ENCODE measurements around the gene CCDC60. TPM values are rescaled to one million over a fixed set of nuclear protein-coding genes. Genes with fewer than 3 reads are reported as not detected.

Gene CCDC60
- total and polyA plus RNA-seq, 2 experiments from 2014 or later: not detected

GRCh38 chr12:119314290-119314689, 20.2 kb upstream of the CCDC60 start:
- H3K4me2 ChIP-seq (ENCODE audit: unreplicated experiment): no peak overlapping the region
- H3F3A ChIP-seq (ENCODE audit: insufficient read depth): no peaks in the 10 kb centered on the region
- H2AFZ ChIP-seq: no peak overlapping the region
- H3K9me3 ChIP-seq (ENCODE audit: low read depth): no peaks in the 10 kb centered on the region
- no peaks in the 10 kb centered on the region for H3K79me2 ChIP-seq (ENCODE audit: insufficient read depth)
- no peaks in the 10 kb centered on the region for H3K4me1 ChIP-seq (ENCODE audit: insufficient read depth)
- H4K20me1 ChIP-seq (ENCODE audit: insufficient read depth): no peaks in the 10 kb centered on the region
- no peak overlapping the region for H3K27ac ChIP-seq
- WGBS, 2 experiments (ENCODE audit: low coverage in 1 of 2, low lambda C conversion rate in 2 of 2, missing lambda C conversion rate in 2 of 2): 58 to 61% methylated on average over 5 of the region's 5 CpGs
- H3K9me2 ChIP-seq (ENCODE audit: insufficient read depth): no peaks in the 10 kb centered on the region
- H3K27me3 ChIP-seq (replicated peaks; ENCODE audit: insufficient read depth): no peaks in the 10 kb centered on the region
- in situ Hi-C loops (cut with MboI): no loop called here
- no peak for DNase-seq
- H3K36me3 ChIP-seq (ENCODE audit: low read depth): no peaks in the 10 kb centered on the region
- TF ChIP-seq EZH2 (IDR thresholded peaks at IDR 0.05; ENCODE audit: insufficient read depth, poor library complexity, severe bottlenecking) (no peak), EZH2phosphoT487 (IDR thresholded peaks at IDR 0.05; ENCODE audit: insufficient read depth, low read depth) (no peak)
- H3K4me3 ChIP-seq: no peak overlapping the region
- H3K9ac ChIP-seq: no peak overlapping the region

GRCh38 chr12:119319638-119320037, 14.9 kb upstream of the CCDC60 start:
- H3K4me2 ChIP-seq (ENCODE audit: unreplicated experiment): no peak overlapping the region
- in situ Hi-C loops (cut with MboI): no loop called here
- no peak overlapping the region for H2AFZ ChIP-seq
- no peaks in the 10 kb centered on the region for H3K9me2 ChIP-seq (ENCODE audit: insufficient read depth)
- H3K9ac ChIP-seq: no peak overlapping the region
- no peak overlapping the region for H3K27ac ChIP-seq
- no peak for DNase-seq
- no peak for TF ChIP-seq EZH2phosphoT487 (IDR thresholded peaks at IDR 0.05; ENCODE audit: insufficient read depth, low read depth)
- no peak for TF ChIP-seq EZH2 (IDR thresholded peaks at IDR 0.05; ENCODE audit: insufficient read depth, poor library complexity, severe bottlenecking)
- H3K27me3 ChIP-seq (replicated peaks; ENCODE audit: insufficient read depth): no peaks in the 10 kb centered on the region
- WGBS, 2 experiments (ENCODE audit: low coverage in 1 of 2, low lambda C conversion rate in 2 of 2, missing lambda C conversion rate in 2 of 2): 30% methylated on average over 2 of the region's 2 CpGs
- H4K20me1 ChIP-seq (ENCODE audit: insufficient read depth): no peaks in the 10 kb centered on the region
- H3K4me3 ChIP-seq: no peak overlapping the region
- no peaks in the 10 kb centered on the region for H3K36me3 ChIP-seq (ENCODE audit: low read depth)
- no peaks in the 10 kb centered on the region for H3K79me2 ChIP-seq (ENCODE audit: insufficient read depth)
- no peaks in the 10 kb centered on the region for H3K4me1 ChIP-seq (ENCODE audit: insufficient read depth)
- no peaks in the 10 kb centered on the region for H3F3A ChIP-seq (ENCODE audit: insufficient read depth)
- no peaks in the 10 kb centered on the region for H3K9me3 ChIP-seq (ENCODE audit: low read depth)

GRCh38 chr12:119320678-119321077, 13.9 kb upstream of the CCDC60 start:
- Histone ChIP-seq H4K20me1 (ENCODE audit: insufficient read depth) (no peaks in the 10 kb centered on the region), H3K4me3 (no peak overlapping the region), H3K4me1 (ENCODE audit: insufficient read depth) (no peaks in the 10 kb centered on the region), H2AFZ (no peak overlapping the region), H3K9ac (no peak overlapping the region), H3K9me3 (ENCODE audit: low read depth) (no peaks in the 10 kb centered on the region), H3K9me2 (ENCODE audit: insufficient read depth) (no peaks in the 10 kb centered on the region), H3K27ac (no peak overlapping the region), H3K27me3 (replicated peaks; ENCODE audit: insufficient read depth) (no peaks in the 10 kb centered on the region), H3K79me2 (ENCODE audit: insufficient read depth) (no peaks in the 10 kb centered on the region), H3K4me2 (ENCODE audit: unreplicated experiment) (no peak overlapping the region), H3K36me3 (ENCODE audit: low read depth) (no peaks in the 10 kb centered on the region), H3F3A (ENCODE audit: insufficient read depth) (no peaks in the 10 kb centered on the region)
- DNase-seq: no peak
- TF ChIP-seq EZH2 (IDR thresholded peaks at IDR 0.05; ENCODE audit: insufficient read depth, poor library complexity, severe bottlenecking): no peak
- TF ChIP-seq EZH2phosphoT487 (IDR thresholded peaks at IDR 0.05; ENCODE audit: insufficient read depth, low read depth): no peak
- WGBS, 2 experiments (ENCODE audit: low coverage in 1 of 2, low lambda C conversion rate in 2 of 2, missing lambda C conversion rate in 2 of 2): 3 to 5% methylated on average over 2 of the region's 2 CpGs
- in situ Hi-C loops (cut with MboI): no loop called here

GRCh38 chr12:119322301-119322723, 12.2 kb upstream of the CCDC60 start:
- Histone ChIP-seq H3K27me3 (replicated peaks; ENCODE audit: insufficient read depth) (no peaks in the 10 kb centered on the region), H3F3A (ENCODE audit: insufficient read depth) (no peaks in the 10 kb centered on the region), H2AFZ (no peak overlapping the region), H3K27ac (no peak overlapping the region), H3K4me3 (no peak overlapping the region), H3K9me3 (ENCODE audit: low read depth) (no peaks in the 10 kb centered on the region), H3K9ac (no peak overlapping the region), H4K20me1 (ENCODE audit: insufficient read depth) (no peaks in the 10 kb centered on the region), H3K4me2 (ENCODE audit: unreplicated experiment) (no peak overlapping the region), H3K4me1 (ENCODE audit: insufficient read depth) (no peaks in the 10 kb centered on the region), H3K79me2 (ENCODE audit: insufficient read depth) (no peaks in the 10 kb centered on the region), H3K9me2 (ENCODE audit: insufficient read depth) (no peaks in the 10 kb centered on the region), H3K36me3 (ENCODE audit: low read depth) (no peaks in the 10 kb centered on the region)
- TF ChIP-seq EZH2 (IDR thresholded peaks at IDR 0.05; ENCODE audit: insufficient read depth, poor library complexity, severe bottlenecking) (no peak), EZH2phosphoT487 (IDR thresholded peaks at IDR 0.05; ENCODE audit: insufficient read depth, low read depth) (no peak)
- in situ Hi-C loops (cut with MboI): no loop called here
- 35 to 41% methylated on average over 7 of the region's 7 CpGs for WGBS, 2 experiments (ENCODE audit: low coverage in 1 of 2, low lambda C conversion rate in 2 of 2, missing lambda C conversion rate in 2 of 2)
- DNase-seq: no peak

GRCh38 chr12:119325813-119326212, 8.7 kb upstream of the CCDC60 start:
- WGBS, 2 experiments (ENCODE audit: low coverage in 1 of 2, low lambda C conversion rate in 2 of 2, missing lambda C conversion rate in 2 of 2): 10% methylated on average over 1 of the region's 1 CpG
- no peak for DNase-seq
- in situ Hi-C loops (cut with MboI): no loop called here

More at GRCh38 chr12:119325813-119326212, 8.7 kb upstream of the CCDC60 start:
- H4K20me1 ChIP-seq (ENCODE audit: insufficient read depth): no peaks in the 10 kb centered on the region
- H3K36me3 ChIP-seq (ENCODE audit: low read depth): no peaks in the 10 kb centered on the region
- H3F3A ChIP-seq (ENCODE audit: insufficient read depth): no peaks in the 10 kb centered on the region
- no peak for TF ChIP-seq EZH2 (IDR thresholded peaks at IDR 0.05; ENCODE audit: insufficient read depth, poor library complexity, severe bottlenecking)
- TF ChIP-seq EZH2phosphoT487 (IDR thresholded peaks at IDR 0.05; ENCODE audit: insufficient read depth, low read depth): no peak
- no peaks in the 10 kb centered on the region for H3K9me2 ChIP-seq (ENCODE audit: insufficient read depth)
- H3K9ac ChIP-seq: no peak overlapping the region
- no peak overlapping the region for H3K4me2 ChIP-seq (ENCODE audit: unreplicated experiment)
- no peaks in the 10 kb centered on the region for H3K27me3 ChIP-seq (replicated peaks; ENCODE audit: insufficient read depth)
- H3K79me2 ChIP-seq (ENCODE audit: insufficient read depth): no peaks in the 10 kb centered on the region
- no peaks in the 10 kb centered on the region for H3K4me1 ChIP-seq (ENCODE audit: insufficient read depth)
- no peak overlapping the region for H2AFZ ChIP-seq
- no peak overlapping the region for H3K27ac ChIP-seq
- no peak overlapping the region for H3K4me3 ChIP-seq
- H3K9me3 ChIP-seq (ENCODE audit: low read depth): no peaks in the 10 kb centered on the region

All from GM23248 (cell line).